Mesenchymal stem cell (in vitro differentiated cells and primary cell): ENCODE results near the gene MT3.
A peak's percentile ranks its signal among the peaks of the same experiment; 100 is the strongest.
"Not testable (repeated sequence)": the region's sequence is repeated elsewhere in the genome, so short reads cannot be mapped to it uniquely, and the experiment has no call there.

ENCODE experiments used
- DNase-seq: peaks from one replicate; pipeline ENCODE4 v3.0.0-alpha.2; 2013
- H2AFZ ChIP-seq: one replicate; pipeline ENCODE4 v1.6.1; 2013; ENCODE audit warnings: low read depth, mild to moderate bottlenecking, control low read depth, inconsistent platforms, low read length, moderate library complexity
- H2AK5ac ChIP-seq: 2 replicates; pipeline ENCODE4 v1.6.1; 2013; ENCODE audit warnings: low read length, moderate library complexity, mild to moderate bottlenecking, inconsistent platforms; ENCODE audit not compliant: severe bottlenecking
- H2BK120ac ChIP-seq: one replicate; pipeline ENCODE4 v1.6.1; 2013; ENCODE audit warnings: low read depth, mild to moderate bottlenecking, inconsistent platforms, low read length, moderate library complexity
- H2BK12ac ChIP-seq, 2 experiments: one replicate each; pipeline ENCODE4 v1.6.1; 2013; ENCODE audit warnings: inconsistent platforms in 2 of 2, low read length in 2 of 2, mild to moderate bottlenecking in 2 of 2, moderate library complexity in 2 of 2, control low read depth in 1 of 2
- H2BK15ac ChIP-seq: one replicate; pipeline ENCODE4 v1.6.1; 2013; ENCODE audit warnings: mild to moderate bottlenecking, low read depth, inconsistent platforms; ENCODE audit not compliant: poor library complexity, severe bottlenecking
- H2BK5ac ChIP-seq: 2 replicates; pipeline ENCODE4 v1.6.1; 2013; ENCODE audit warnings: low read depth, mild to moderate bottlenecking, low read length, control low read depth, inconsistent platforms; ENCODE audit not compliant: poor library complexity, severe bottlenecking
- H3K14ac ChIP-seq, 2 experiments: one replicate each; pipeline ENCODE4 v1.6.1; 2013; ENCODE audit warnings: inconsistent platforms in 2 of 2, low read length in 2 of 2, control low read depth in 1 of 2, mild to moderate bottlenecking in 1 of 2, moderate library complexity in 1 of 2
- H3K18ac ChIP-seq, 2 experiments: one replicate each; pipeline ENCODE4 v1.6.1; 2013; ENCODE audit warnings: inconsistent platforms in 2 of 2, low read length in 2 of 2, control low read depth in 1 of 2, low read depth in 1 of 2, mild to moderate bottlenecking in 1 of 2
- H3K23ac ChIP-seq, 2 experiments: one replicate each; pipeline ENCODE4 v1.6.1; 2013; ENCODE audit warnings: inconsistent platforms in 2 of 2, low read length in 2 of 2, mild to moderate bottlenecking in 2 of 2, moderate library complexity in 2 of 2, control low read depth in 1 of 2
- H3K27ac ChIP-seq: 2 replicates; pipeline ENCODE4 v1.5.1; 2013; ENCODE audit warnings: mild to moderate bottlenecking, moderate library complexity, low read length, control low read depth, inconsistent platforms; ENCODE audit not compliant: poor library complexity, severe bottlenecking
- H3K27me3 ChIP-seq, 2 experiments: 2 replicates each; pipeline versions ENCODE4 v1.6.1 to v1.7.0; 2013; ENCODE audit warnings: low read length in 2 of 2, mild to moderate bottlenecking in 2 of 2, moderate library complexity in 2 of 2, control low read depth in 1 of 2, inconsistent platforms in 1 of 2; ENCODE audit not compliant: control insufficient read depth in 1 of 2, insufficient read depth in 1 of 2
- H3K36me3 ChIP-seq, 2 experiments: 2 replicates each; pipeline versions ENCODE4 v1.6.1 to v1.7.0; 2013; ENCODE audit warnings: low read length in 2 of 2, control low read depth in 1 of 2, inconsistent platforms in 1 of 2, low read depth in 1 of 2, mild to moderate bottlenecking in 1 of 2; ENCODE audit not compliant: insufficient read depth in 2 of 2, control insufficient read depth in 1 of 2
- H3K4ac ChIP-seq, 2 experiments: one replicate each; pipeline ENCODE4 v1.6.1; 2013; ENCODE audit warnings: inconsistent platforms in 2 of 2, low read length in 2 of 2, mild to moderate bottlenecking in 2 of 2, moderate library complexity in 2 of 2, control low read depth in 1 of 2, low read depth in 1 of 2
- H3K4me1 ChIP-seq: 2 replicates; pipeline ENCODE4 v1.6.1; 2013; ENCODE audit warnings: low read depth, low read length, control low read depth; ENCODE audit not compliant: control insufficient read depth, insufficient read depth
- H3K4me2 ChIP-seq: 2 replicates; pipeline ENCODE4 v1.6.1; 2013; ENCODE audit warnings: low read length, mild to moderate bottlenecking, inconsistent platforms; ENCODE audit not compliant: poor library complexity, severe bottlenecking
- H3K4me3 ChIP-seq, 2 experiments: 2 replicates each; pipeline versions ENCODE4 v1.5.1 to v1.7.0; 2013; ENCODE audit warnings: low read length in 2 of 2, mild to moderate bottlenecking in 2 of 2, control low read depth in 1 of 2, low read depth in 1 of 2; ENCODE audit not compliant: insufficient read depth in 1 of 2
- H3K79me1 ChIP-seq: replicated peaks from 2 replicates; pipeline ENCODE4 v1.6.1; 2013; ENCODE audit warnings: mild to moderate bottlenecking, control low read depth, low read length, inconsistent platforms; ENCODE audit not compliant: poor library complexity, severe bottlenecking
- H3K9ac ChIP-seq: 2 replicates; pipeline ENCODE4 v1.7.0; 2013; ENCODE audit warnings: mild to moderate bottlenecking, low read length, moderate library complexity
- H3K9me3 ChIP-seq: 2 replicates; pipeline ENCODE4 v1.7.0; 2013; ENCODE audit warnings: mild to moderate bottlenecking, low read length; ENCODE audit not compliant: control insufficient read depth
- H4K8ac ChIP-seq: one replicate; pipeline ENCODE4 v1.6.1; 2013; ENCODE audit warnings: inconsistent platforms, mild to moderate bottlenecking, low read length, moderate library complexity
- H4K91ac ChIP-seq: one replicate; pipeline ENCODE4 v1.6.1; 2013; ENCODE audit warnings: mild to moderate bottlenecking, low read length, inconsistent platforms
- WGBS: methylation state at CpG from one replicate; pipeline ENCODE4 v1.1.7; 2013; ENCODE audit warnings: mixed read lengths; 5-methylcytosine and 5-hydroxymethylcytosine counted together

The MT3 gene

DNA sequence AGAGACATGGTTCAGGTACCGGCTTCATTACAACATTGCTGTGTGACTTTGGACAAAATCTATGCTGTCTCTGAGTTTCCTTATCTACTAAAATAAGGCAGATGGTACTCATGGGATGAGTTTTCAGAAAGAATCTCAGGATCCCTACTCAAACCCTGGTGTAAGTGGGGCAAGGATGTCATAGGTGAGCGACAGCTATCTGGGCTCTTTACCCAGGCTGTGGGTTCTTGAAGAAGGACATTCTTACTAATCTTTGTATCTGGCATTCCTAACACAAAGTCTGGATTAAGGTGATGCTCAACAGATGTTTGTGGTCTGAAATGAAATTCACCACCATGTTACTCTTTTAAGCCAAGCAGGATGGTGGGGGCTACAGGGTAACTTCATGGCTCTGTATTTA, 6.4 kb upstream of the MT3 start:
- not testable (repeated sequence) for H2BK5ac ChIP-seq, H3K79me1 ChIP-seq, H3K4ac ChIP-seq, H3K36me3 ChIP-seq, H3K9me3 ChIP-seq, H3K27ac ChIP-seq, H4K8ac ChIP-seq, H2AK5ac ChIP-seq, H3K4me3 ChIP-seq, H3K23ac ChIP-seq, H2AFZ ChIP-seq, H3K14ac ChIP-seq, H4K91ac ChIP-seq, H2BK15ac ChIP-seq, H2BK12ac ChIP-seq, H2BK120ac ChIP-seq, H3K9ac ChIP-seq, H3K4me2 ChIP-seq, DNase-seq, H3K18ac ChIP-seq, H3K4me1 ChIP-seq
- WGBS, result 100% methylated on average over 2 of the region's 2 CpGs
- H3K27me3 ChIP-seq, result peaks cover 36 to 40% of the 10 kb centered on the region in 2 experiments

DNA sequence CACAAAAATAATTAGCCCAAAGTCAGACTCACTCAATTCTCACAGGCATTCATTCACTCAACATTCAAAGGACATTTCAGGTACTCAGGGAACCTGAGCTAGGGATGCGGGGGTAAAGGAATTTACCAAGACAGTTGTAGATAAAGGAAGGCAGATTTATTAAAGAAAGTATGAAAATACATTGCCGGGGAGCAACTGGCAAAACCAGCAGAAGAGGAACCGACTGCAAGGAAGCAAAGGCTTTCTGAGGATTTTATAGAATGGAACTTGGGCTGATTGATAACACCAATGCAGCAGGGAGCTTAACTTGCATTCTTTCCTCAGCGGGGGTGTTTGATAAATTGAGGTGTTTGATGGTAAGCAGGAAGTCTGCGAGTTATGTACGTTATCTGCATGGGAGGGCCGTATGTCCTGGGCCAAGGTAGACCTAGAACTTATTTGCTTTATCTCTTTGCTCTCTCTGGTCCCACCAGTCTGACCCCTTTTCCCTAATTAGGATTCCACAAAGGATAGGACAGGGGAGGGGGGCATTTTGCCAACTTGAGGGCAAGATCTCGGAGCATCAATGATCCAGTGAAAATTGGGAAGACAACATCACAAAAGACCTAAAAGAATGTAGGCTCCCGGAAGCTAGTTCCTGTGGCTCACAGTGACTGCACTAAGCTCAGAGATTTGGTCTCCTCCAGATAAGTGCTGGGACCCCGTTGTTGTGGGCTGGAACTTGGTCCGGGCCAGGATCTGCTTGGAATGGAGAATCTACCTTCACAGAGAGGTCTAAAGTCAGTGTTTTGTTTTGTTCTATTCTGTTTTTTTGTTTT, 5.8 kb upstream of the MT3 start:
- H2AFZ ChIP-seq, result no peak overlapping the region
- H3K4me2 ChIP-seq, result no peak overlapping the region
- H3K18ac ChIP-seq, result no peak overlapping the region
- no peak overlapping the region for H3K4me3 ChIP-seq
- DNase-seq, result no peak
- H3K27ac ChIP-seq, result no peak overlapping the region
- H2BK12ac ChIP-seq, result no peak overlapping the region
- H3K36me3 ChIP-seq, result no peaks in the 10 kb centered on the region
- H3K27me3 ChIP-seq, result peaks cover 43 to 46% of the 10 kb centered on the region in 2 experiments
- H3K79me1 ChIP-seq, result no peaks in the 10 kb centered on the region
- H4K8ac ChIP-seq, result no peak overlapping the region
- no peak overlapping the region for H4K91ac ChIP-seq
- 68% methylated on average over 9 of the region's 11 CpGs for WGBS
- H2BK15ac ChIP-seq, result no peak overlapping the region
- H3K4ac ChIP-seq, result no peak overlapping the region
- no peak overlapping the region for H2AK5ac ChIP-seq
- H3K9me3 ChIP-seq, result no peaks in the 10 kb centered on the region
- no peak overlapping the region for H3K9ac ChIP-seq
- H3K4me1 ChIP-seq, result no peaks in the 10 kb centered on the region
- no peak overlapping the region for H2BK5ac ChIP-seq
- H2BK120ac ChIP-seq, result no peak overlapping the region
- no peak overlapping the region for H3K14ac ChIP-seq
- H3K23ac ChIP-seq, result no peak overlapping the region

DNA sequence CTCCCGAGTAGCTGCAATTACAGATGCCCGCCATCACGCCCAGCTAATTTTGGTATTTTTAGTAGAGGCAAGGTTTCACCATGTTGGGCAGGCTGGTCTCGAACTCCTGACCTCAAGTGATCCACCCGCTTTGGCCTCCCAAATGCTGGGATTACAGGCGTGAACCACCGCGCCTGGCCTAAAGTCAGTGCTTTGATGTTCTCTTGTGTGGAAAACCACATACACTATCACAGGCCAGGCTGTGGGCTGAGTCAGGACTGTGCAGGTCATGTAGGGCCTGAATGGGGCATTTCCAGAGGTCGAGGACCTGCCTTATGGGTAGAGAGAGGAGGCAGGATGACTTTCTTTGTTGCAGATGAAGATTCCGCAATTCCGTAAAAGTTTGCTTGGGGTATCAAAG, 5.1 kb upstream of the MT3 start:
- H2BK15ac ChIP-seq, result no peak overlapping the region
- H2AK5ac ChIP-seq, result no peak overlapping the region
- no peaks in the 10 kb centered on the region for H3K36me3 ChIP-seq
- H3K27ac ChIP-seq, result no peak overlapping the region
- 81% methylated on average over 11 of the region's 11 CpGs for WGBS
- H3K27me3 ChIP-seq, result peaks cover 48 to 53% of the 10 kb centered on the region in 2 experiments
- H3K14ac ChIP-seq, result no peak overlapping the region
- H4K8ac ChIP-seq, result no peak overlapping the region
- H3K4me3 ChIP-seq, result no peak overlapping the region
- H3K79me1 ChIP-seq, result no peaks in the 10 kb centered on the region
- H2BK120ac ChIP-seq, result no peak overlapping the region
- no peak overlapping the region for H3K18ac ChIP-seq
- no peak overlapping the region for H2AFZ ChIP-seq
- no peak overlapping the region for H3K9ac ChIP-seq
- H3K4me1 ChIP-seq, result peaks cover 3% of the 10 kb centered on the region
- no peak overlapping the region for H4K91ac ChIP-seq
- no peak overlapping the region for H3K4ac ChIP-seq
- no peak overlapping the region for H3K23ac ChIP-seq
- no peak overlapping the region for H2BK5ac ChIP-seq
- H3K4me2 ChIP-seq, result no peak overlapping the region
- DNase-seq, result no peak
- H2BK12ac ChIP-seq, result no peak overlapping the region
- no peaks in the 10 kb centered on the region for H3K9me3 ChIP-seq

DNA sequence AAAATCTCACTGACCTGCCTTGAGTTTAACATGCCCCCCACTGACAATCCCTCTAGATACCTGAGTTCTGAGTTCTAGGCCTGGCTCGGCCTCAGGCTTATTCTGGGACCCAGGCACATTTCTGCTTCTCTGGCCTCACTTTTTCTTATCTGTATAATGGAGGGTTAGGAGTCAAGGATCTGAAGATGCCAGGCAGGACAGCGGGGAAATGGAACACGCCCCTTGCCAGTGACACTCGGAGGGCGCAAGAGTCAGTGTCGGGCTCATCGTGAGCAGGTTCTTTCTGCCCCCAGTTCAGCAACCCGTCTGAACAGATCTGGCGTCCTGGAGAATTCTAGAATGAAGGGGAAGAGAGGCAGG, 567 bp upstream of the MT3 start:
- DNase-seq, result no peak
- H3K36me3 ChIP-seq, result no peaks in the 10 kb centered on the region
- no peak overlapping the region for H3K23ac ChIP-seq
- no peak overlapping the region for H2BK5ac ChIP-seq
- peak overlapping the region in 1 of 2 experiments; percentile 70 for H3K4me3 ChIP-seq
- H3K9me3 ChIP-seq, result no peaks in the 10 kb centered on the region
- H2BK120ac ChIP-seq, result no peak overlapping the region
- peak overlapping the region; percentile 63 for H3K4me2 ChIP-seq
- no peak overlapping the region for H2BK12ac ChIP-seq
- WGBS, result 67% methylated on average over 9 of the region's 9 CpGs
- H2BK15ac ChIP-seq, result no peak overlapping the region
- H2AK5ac ChIP-seq, result no peak overlapping the region
- no peaks in the 10 kb centered on the region for H3K79me1 ChIP-seq
- peaks cover 71 to 75% of the 10 kb centered on the region in 2 experiments for H3K27me3 ChIP-seq
- H3K27ac ChIP-seq, result no peak overlapping the region
- H3K14ac ChIP-seq, result no peak overlapping the region
- H3K4ac ChIP-seq, result no peak overlapping the region
- no peak overlapping the region for H3K18ac ChIP-seq
- no peak overlapping the region for H4K8ac ChIP-seq
- no peak overlapping the region for H4K91ac ChIP-seq
- no peak overlapping the region for H2AFZ ChIP-seq
- peaks cover 10% of the 10 kb centered on the region for H3K4me1 ChIP-seq
- no peak overlapping the region for H3K9ac ChIP-seq
